Neuronal stem cell (in vitro differentiated cells): ENCODE results near the gene GLUD1.
"Not testable (repeated sequence)": the region's sequence is repeated elsewhere in the genome, so short reads cannot be mapped to it uniquely, and the experiment has no call there.

Experiments
- DNase-seq: peaks from one replicate; pipeline ENCODE4 v3.0.0-alpha.2; 2013; ENCODE audit warnings: low spot score
- H2AFZ ChIP-seq: one replicate; pipeline ENCODE4 v1.6.1; 2013; ENCODE audit warnings: mild to moderate bottlenecking, low read length, inconsistent platforms
- H2AK5ac ChIP-seq: 2 replicates; pipeline ENCODE4 v1.6.1; 2013; ENCODE audit warnings: low read depth, mild to moderate bottlenecking, inconsistent platforms, low read length, moderate library complexity, mixed read lengths
- H2BK120ac ChIP-seq: 2 replicates; pipeline ENCODE4 v1.6.1; 2013; ENCODE audit warnings: low read depth, mild to moderate bottlenecking, inconsistent platforms, low read length, moderate library complexity, mixed read lengths
- H2BK12ac ChIP-seq: one replicate; pipeline ENCODE4 v1.6.1; 2013; ENCODE audit warnings: low read length, inconsistent platforms
- H2BK15ac ChIP-seq: 2 replicates; pipeline ENCODE4 v1.6.1; 2013; ENCODE audit warnings: mild to moderate bottlenecking, low read length, inconsistent platforms, mixed read lengths
- H2BK5ac ChIP-seq: one replicate; pipeline ENCODE4 v1.6.1; 2013; ENCODE audit warnings: inconsistent platforms, mild to moderate bottlenecking, low read length, moderate library complexity
- H3K14ac ChIP-seq: one replicate; pipeline ENCODE4 v1.6.1; 2013; ENCODE audit warnings: low read length, inconsistent platforms
- H3K18ac ChIP-seq: 2 replicates; pipeline ENCODE4 v1.6.1; 2013; ENCODE audit warnings: low read length, inconsistent platforms
- H3K23ac ChIP-seq: 2 replicates; pipeline ENCODE4 v1.6.1; 2013; ENCODE audit warnings: low read depth, mild to moderate bottlenecking, mixed read lengths, low read length, inconsistent platforms; ENCODE audit not compliant: poor library complexity
- H3K27ac ChIP-seq: replicated peaks from 3 replicates; pipeline ENCODE4 v1.5.1; 2013; ENCODE audit warnings: low read length, inconsistent platforms
- H3K27me3 ChIP-seq, 3 experiments: 2 replicates each; pipeline ENCODE4 v1.6.1; 2013; ENCODE audit warnings: low read length in 3 of 3, mild to moderate bottlenecking in 2 of 3, inconsistent platforms in 1 of 3, low read depth in 1 of 3, mixed read lengths in 1 of 3, moderate library complexity in 1 of 3; ENCODE audit not compliant: control insufficient read depth in 3 of 3, insufficient read depth in 3 of 3
- H3K36me3 ChIP-seq, 2 donors: replicated peaks in 1 of 2; 2 replicates each; pipeline ENCODE4 v1.6.1; 2013; ENCODE audit warnings: low read length in 2 of 2; ENCODE audit not compliant: control insufficient read depth in 2 of 2, insufficient read depth in 2 of 2
- H3K4ac ChIP-seq: 2 replicates; pipeline ENCODE4 v1.6.1; 2013; ENCODE audit warnings: inconsistent platforms, mild to moderate bottlenecking, low read length, moderate library complexity
- H3K4me1 ChIP-seq, 2 donors: 1 replicate in 1 of 2; 2 replicates in 1 of 2; pipeline ENCODE4 v1.6.1; 2013; ENCODE audit warnings: low read length in 2 of 2, low read depth in 1 of 2; ENCODE audit not compliant: control insufficient read depth in 2 of 2, insufficient read depth in 1 of 2
- H3K4me2 ChIP-seq: one replicate; pipeline ENCODE4 v1.6.1; 2013; ENCODE audit warnings: mild to moderate bottlenecking, low read length, inconsistent platforms; ENCODE audit not compliant: insufficient read depth, poor library complexity, severe bottlenecking
- H3K4me3 ChIP-seq, 2 donors: 2 replicates each; pipeline ENCODE4 v1.5.1; 2013; ENCODE audit warnings: low read length in 2 of 2, mild to moderate bottlenecking in 2 of 2, inconsistent platforms in 1 of 2, moderate library complexity in 1 of 2
- H3K79me1 ChIP-seq: one replicate; pipeline ENCODE4 v1.6.1; 2013; ENCODE audit warnings: low read depth, mild to moderate bottlenecking, inconsistent platforms, low read length, moderate library complexity
- H3K9ac ChIP-seq: one replicate; pipeline ENCODE4 v1.6.1; 2013; ENCODE audit warnings: mild to moderate bottlenecking, low read depth, low read length, inconsistent platforms; ENCODE audit not compliant: poor library complexity
- H3K9me3 ChIP-seq, 2 donors: replicated peaks in 1 of 2; 2 replicates each; pipeline versions ENCODE3 to v1.6.1; 2013; ENCODE audit warnings: low read length in 2 of 2, mild to moderate bottlenecking in 2 of 2, inconsistent platforms in 1 of 2, low read depth in 1 of 2, mixed read lengths in 1 of 2, moderate library complexity in 1 of 2; ENCODE audit not compliant: control insufficient read depth in 2 of 2, insufficient read depth in 1 of 2
- H4K8ac ChIP-seq: one replicate; pipeline ENCODE4 v1.6.1; 2013; ENCODE audit warnings: low read depth, mild to moderate bottlenecking, inconsistent platforms, low read length, moderate library complexity
- H4K91ac ChIP-seq: one replicate; pipeline ENCODE4 v1.6.1; 2013; ENCODE audit warnings: low read length, low read depth, mild to moderate bottlenecking, inconsistent platforms; ENCODE audit not compliant: poor library complexity
- WGBS, 2 donors: extraction: QIAGEN DNeasy Blood & Tissue Kit; methylation state at CpG; one replicate each; pipeline ENCODE4 v1.1.7; 2013; ENCODE audit warnings: missing lambda C conversion rate in 2 of 2, mixed read lengths in 1 of 2; ENCODE audit not compliant: insufficient read length in 2 of 2, insufficient replicate concordance in 1 of 2; ENCODE audit errors: extremely low coverage in 2 of 2; 5-methylcytosine and 5-hydroxymethylcytosine counted together

The GLUD1 gene

GRCh38 chr10:87036623-87037022, 58.0 kb downstream of the GLUD1 start:
- Histone ChIP-seq H3K27me3 (no peaks in the 10 kb centered on the region), H2BK12ac (no peak overlapping the region), H3K4me2 (no peak overlapping the region), H3K4ac (no peak overlapping the region), H3K4me3 (no peak overlapping the region), H3K14ac (no peak overlapping the region), H4K91ac (no peak overlapping the region), H2BK15ac (no peak overlapping the region), H3K4me1 (no peaks in the 10 kb centered on the region), H3K18ac (no peak overlapping the region), H2AK5ac (no peak overlapping the region), H3K27ac (no peak overlapping the region), H3K9me3 (peaks cover 0 to 3% of the 10 kb centered on the region in 2 donors), H3K23ac (no peak overlapping the region), H3K36me3 (no peaks in the 10 kb centered on the region), H2BK5ac (no peak overlapping the region), H2BK120ac (no peak overlapping the region), H4K8ac (no peak overlapping the region), H3K9ac (no peak overlapping the region), H3K79me1 (no peaks in the 10 kb centered on the region), H2AFZ (no peak overlapping the region)
- WGBS, 2 donors: no CpG with 5 or more reads among the region's 1 CpG
- no peak for DNase-seq

GRCh38 chr10:87030912-87031635, 63.6 kb downstream of the GLUD1 start:
- Histone ChIP-seq H3K14ac (no peak overlapping the region), H2BK5ac (no peak overlapping the region), H3K27ac (no peak overlapping the region), H3K4me1 (no peaks in the 10 kb centered on the region), H3K23ac (peak overlapping the region; percentile 89), H2BK12ac (no peak overlapping the region), H2BK15ac (no peak overlapping the region), H3K4me3 (no peak overlapping the region), H2AK5ac (no peak overlapping the region), H4K91ac (no peak overlapping the region), H3K9me3 (no peaks in the 10 kb centered on the region), H2AFZ (no peak overlapping the region), H2BK120ac (no peak overlapping the region), H3K79me1 (no peaks in the 10 kb centered on the region), H3K4me2 (no peak overlapping the region), H3K36me3 (no peaks in the 10 kb centered on the region), H4K8ac (no peak overlapping the region), H3K27me3 (no peaks in the 10 kb centered on the region), H3K9ac (peak overlapping the region; percentile 44), H3K4ac (no peak overlapping the region), H3K18ac (no peak overlapping the region)
- no CpG with 5 or more reads among the region's 28 CpGs for WGBS, 2 donors
- no peak for DNase-seq

- not testable (repeated sequence) for H3K4me1 ChIP-seq, H3K9me3 ChIP-seq, H2AFZ ChIP-seq, H3K79me1 ChIP-seq, H2BK5ac ChIP-seq, H3K4me2 ChIP-seq, H3K23ac ChIP-seq, H3K4me3 ChIP-seq, H3K4ac ChIP-seq, H3K27me3 ChIP-seq, H4K91ac ChIP-seq, H2BK12ac ChIP-seq, H3K14ac ChIP-seq, DNase-seq, H3K9ac ChIP-seq, H2BK120ac ChIP-seq, H3K36me3 ChIP-seq, H3K18ac ChIP-seq, H2AK5ac ChIP-seq, H2BK15ac ChIP-seq, H3K27ac ChIP-seq, H4K8ac ChIP-seq
- no CpG with 5 or more reads among the region's 1 CpG for WGBS, 2 donors
These were observed 64.2 kb downstream of the GLUD1 start for GRCh38 chr10:87030419-87030818.

GRCh38 chr10:87026747-87027508, 67.7 kb downstream of the GLUD1 start:
- WGBS, 2 donors: no CpG with 5 or more reads among the region's 17 CpGs
- not testable (repeated sequence) for H2BK120ac ChIP-seq, H3K14ac ChIP-seq

More at GRCh38 chr10:87026747-87027508, 67.7 kb downstream of the GLUD1 start:
- not testable (repeated sequence) for H3K9ac ChIP-seq, H3K79me1 ChIP-seq, H4K91ac ChIP-seq, H2BK5ac ChIP-seq, H3K9me3 ChIP-seq, DNase-seq, H4K8ac ChIP-seq, H2BK12ac ChIP-seq, H3K4ac ChIP-seq, H2BK15ac ChIP-seq, H3K18ac ChIP-seq, H3K27me3 ChIP-seq, H3K36me3 ChIP-seq, H3K27ac ChIP-seq, H3K4me1 ChIP-seq, H2AFZ ChIP-seq, H3K4me3 ChIP-seq, H3K23ac ChIP-seq, H2AK5ac ChIP-seq, H3K4me2 ChIP-seq
